Endothelial cell of umbilical vein (primary cell): Measurements from ENCODE around the gene NANOS3. TPM values are rescaled to one million over a fixed set of nuclear protein-coding genes. Genes with fewer than 3 reads are reported as not detected.
A peak's percentile ranks its signal among the peaks of the same experiment; 100 is the strongest.

Experiments
- BruUV-seq: library from RNA; stranded (reverse); fragments of 400-500 nt; replicated peaks from 2 replicates; lab custom pipeline; 2021; lab: Mats Ljungman, UMichigan
- CTCF ChIA-PET: fragments of 300-600, 350-600 bp; sonication (Branson Sonifier 250); formaldehyde crosslinking; loops from one replicate; lab custom pipeline; 2021; ENCODE audit warnings: antibody characterized with exemption, inconsistent platforms; lab: Charles Lee
- POLR2A ChIA-PET: fragments of 300-600, 350-600 bp; sonication (Branson Sonifier 250); formaldehyde crosslinking; loops from one replicate; lab custom pipeline; 2021; ENCODE audit warnings: antibody characterized with exemption, inconsistent platforms; lab: Charles Lee
- DNase-seq: peaks from one replicate; pipeline ENCODE4 v3.0.0-alpha.2; 2011; ENCODE audit warnings: low read depth, low spot score
- FAIRE-seq: peaks from 2 replicates; lab custom pipeline; 2011; peaks lifted over from hg19 to GRCh38; lab: Jason Lieb, UNC
- H2AFZ ChIP-seq: 2 replicates; pipeline ENCODE4 v1.6.0; 2012; ENCODE audit warnings: low read depth, low read length, control low read depth, inconsistent platforms
- H3K27ac ChIP-seq: 2 replicates; pipeline ENCODE4 v1.5.1; 2011; ENCODE audit warnings: low read depth, mild to moderate bottlenecking, control low read depth, low read length, moderate library complexity; ENCODE audit not compliant: insufficient read depth
- H3K27me3 ChIP-seq, 2 experiments: 2 replicates each; pipeline versions ENCODE4 v1.6.0 to v1.6.1; 2011; ENCODE audit warnings: low read length in 2 of 2, mixed read lengths in 1 of 2; ENCODE audit not compliant: control insufficient read depth in 2 of 2, insufficient read depth in 2 of 2
- H3K36me3 ChIP-seq, 2 experiments: 2 replicates in 1 of 2; 3 replicates in 1 of 2; pipeline ENCODE4 v1.5.1; 2011; ENCODE audit warnings: low read length in 2 of 2, mild to moderate bottlenecking in 1 of 2, moderate library complexity in 1 of 2; ENCODE audit not compliant: control insufficient read depth in 2 of 2, insufficient read depth in 2 of 2; ENCODE audit errors: extremely low read depth in 1 of 2
- H3K4me1 ChIP-seq: 3 replicates; pipeline ENCODE4 v1.5.1; 2011; ENCODE audit warnings: mild to moderate bottlenecking, low read length; ENCODE audit not compliant: control insufficient read depth, insufficient read depth; ENCODE audit errors: extremely low read depth
- H3K4me2 ChIP-seq: 2 replicates; pipeline ENCODE4 v1.6.1; 2011; ENCODE audit warnings: low read length, control low read depth, mixed read lengths; ENCODE audit not compliant: insufficient read depth
- H3K4me3 ChIP-seq, 3 experiments: fragments of 200-600 bp in 1 of 3; sonication (generic), shearing (Covaris generic) in 1 of 3; replicated peaks in 1 of 3; 2 replicates each; pipeline ENCODE4 v1.5.1; 2011 to 2016; ENCODE audit warnings: control low read depth in 3 of 3, low read length in 3 of 3, mild to moderate bottlenecking in 2 of 3, inconsistent platforms in 1 of 3, low read depth in 1 of 3, moderate library complexity in 1 of 3; ENCODE audit not compliant: insufficient read depth in 1 of 3
- H3K79me2 ChIP-seq: 2 replicates; pipeline ENCODE4 v1.6.0; 2012; ENCODE audit warnings: low read length, inconsistent platforms; ENCODE audit not compliant: control insufficient read depth, insufficient read depth
- H3K9ac ChIP-seq: replicated peaks from 2 replicates; pipeline ENCODE3; 2011; ENCODE audit warnings: low read length, control low read depth; ENCODE audit not compliant: insufficient read depth; ENCODE audit errors: extremely low read depth
- H3K9me1 ChIP-seq: replicated peaks from 3 replicates; pipeline ENCODE4 v1.6.0; 2011; ENCODE audit warnings: mild to moderate bottlenecking, low read length; ENCODE audit not compliant: control insufficient read depth, insufficient read depth; ENCODE audit errors: extremely low read depth
- H3K9me3 ChIP-seq: replicated peaks from 2 replicates; pipeline ENCODE4 v1.5.1; 2012; ENCODE audit warnings: low read length, inconsistent platforms; ENCODE audit not compliant: control insufficient read depth, insufficient read depth
- H4K20me1 ChIP-seq: replicated peaks from 2 replicates; pipeline ENCODE3; 2011; ENCODE audit warnings: mild to moderate bottlenecking, low read length; ENCODE audit not compliant: control insufficient read depth, insufficient read depth; ENCODE audit errors: extremely low read depth
- EZH2 ChIP-seq: IDR thresholded peaks from 2 replicates; pipeline ENCODE4 v1.6.1; 2012; ENCODE audit warnings: borderline replicate concordance, low read depth, mild to moderate bottlenecking, moderate library complexity, low read length, inconsistent platforms; ENCODE audit not compliant: severe bottlenecking
- FOS ChIP-seq: IDR thresholded peaks from 2 replicates; pipeline ENCODE4 v1.6.1; 2011; ENCODE audit warnings: mild to moderate bottlenecking, low read length, moderate library complexity, borderline replicate concordance; ENCODE audit not compliant: insufficient read depth
- GATA2 ChIP-seq: IDR thresholded peaks from 2 replicates; pipeline ENCODE4 v1.7.0; 2011; ENCODE audit warnings: low read depth, mild to moderate bottlenecking, moderate library complexity, mixed read lengths, low read length; ENCODE audit not compliant: insufficient read length, insufficient read depth
- JUN ChIP-seq: IDR thresholded peaks from 2 replicates; pipeline ENCODE4 v1.6.1; 2011; ENCODE audit warnings: borderline replicate concordance, low read depth; ENCODE audit not compliant: insufficient read length, insufficient read depth
- MYC ChIP-seq: IDR thresholded peaks from one replicate; pipeline ENCODE4 v1.6.1; 2011; ENCODE audit warnings: mild to moderate bottlenecking, low read depth, low read length
- POLR2A ChIP-seq: IDR thresholded peaks from 2 replicates; pipeline ENCODE4 v1.6.1; 2012; ENCODE audit warnings: low read depth, mild to moderate bottlenecking, control low read depth, low read length
- POLR2AphosphoS5 ChIP-seq: IDR thresholded peaks from 2 replicates; pipeline ENCODE4 v1.6.1; 2012; ENCODE audit warnings: low read depth, mild to moderate bottlenecking, control low read depth, low read length, moderate library complexity; ENCODE audit not compliant: insufficient read depth
- dilution Hi-C: fragments of 300-500 bp; cut with MboI; formaldehyde crosslinking; loops from one replicate; pipeline ENCODE4 v1.15.0; 2019; ENCODE audit warnings: low sequenced_read_pairs; ENCODE audit not compliant: extremely low pct_ligation_motif_present
- intact Hi-C: fragments of 100-400 bp; cut with micrococcal nuclease; formaldehyde crosslinking; loops from one replicate; pipeline ENCODE4 v1.10.0; 2022
- polyA plus RNA-seq, 4 experiments: library from polyadenylated mRNA; depleted of rRNA in 3 of 4; stranded (reverse) in 3 of 4; unstranded in 1 of 4; fragments of >200 nt; gene quantifications; 2 replicates each; pipeline versions ENCODE4 v1.2.1 to v1.2.3, GENCODE V29; 2011 to 2012; ENCODE audit warnings: missing spikeins in 1 of 4
- total RNA-seq: library from RNA; stranded (reverse); gene quantifications from 2 replicates; pipeline ENCODE4 v1.2.3, GENCODE V29; 2021
- TF ChIP-seq, protein P1 (sequence below), 2 donors: IDR thresholded peaks; 1 replicate in 1 of 2; 2 replicates in 1 of 2; pipeline ENCODE4 v1.5.1; 2011; ENCODE audit warnings: low read length in 2 of 2, mild to moderate bottlenecking in 2 of 2, moderate library complexity in 2 of 2, control low read depth in 1 of 2, inconsistent platforms in 1 of 2, low read depth in 1 of 2; ENCODE audit not compliant: insufficient read depth in 1 of 2; ENCODE audit errors: extremely low read depth in 1 of 2
- TF ChIP-seq, protein P2 (sequence below): IDR thresholded peaks from 2 replicates; pipeline ENCODE4 v1.6.1; 2011; ENCODE audit not compliant: insufficient read depth, insufficient read length

The NANOS3 gene
- total and polyA plus RNA-seq, 2 donors (not counting 3 experiments of a cell fraction or from before 2014, with no cell fraction given) = 1.0 to 4.4 TPM

GRCh38 chr19:13842291-13843103 lies 34.4 kb upstream of the NANOS3 start:
- H3K4me2 ChIP-seq = peak overlapping the region; percentile 66
- FAIRE-seq (peak; percentile 81), DNase-seq (peak; percentile 70)
- intact Hi-C loops = no loop called here
- H3K27ac ChIP-seq = peak overlapping the region; percentile 94
- peak overlapping the region; percentile 42 for H2AFZ ChIP-seq
- H3K9ac ChIP-seq = peak overlapping the region; percentile 97
- no peaks in the 10 kb centered on the region for H3K9me3 ChIP-seq
- BruUV-seq = no TSS peak
- TF ChIP-seq FOS (no peak), POLR2A (peak; percentile 97), POLR2AphosphoS5 (peak; percentile 100), EZH2 (no peak), JUN (no peak), GATA2 (no peak), MYC (no peak)
- TF ChIP-seq, protein P1, sequence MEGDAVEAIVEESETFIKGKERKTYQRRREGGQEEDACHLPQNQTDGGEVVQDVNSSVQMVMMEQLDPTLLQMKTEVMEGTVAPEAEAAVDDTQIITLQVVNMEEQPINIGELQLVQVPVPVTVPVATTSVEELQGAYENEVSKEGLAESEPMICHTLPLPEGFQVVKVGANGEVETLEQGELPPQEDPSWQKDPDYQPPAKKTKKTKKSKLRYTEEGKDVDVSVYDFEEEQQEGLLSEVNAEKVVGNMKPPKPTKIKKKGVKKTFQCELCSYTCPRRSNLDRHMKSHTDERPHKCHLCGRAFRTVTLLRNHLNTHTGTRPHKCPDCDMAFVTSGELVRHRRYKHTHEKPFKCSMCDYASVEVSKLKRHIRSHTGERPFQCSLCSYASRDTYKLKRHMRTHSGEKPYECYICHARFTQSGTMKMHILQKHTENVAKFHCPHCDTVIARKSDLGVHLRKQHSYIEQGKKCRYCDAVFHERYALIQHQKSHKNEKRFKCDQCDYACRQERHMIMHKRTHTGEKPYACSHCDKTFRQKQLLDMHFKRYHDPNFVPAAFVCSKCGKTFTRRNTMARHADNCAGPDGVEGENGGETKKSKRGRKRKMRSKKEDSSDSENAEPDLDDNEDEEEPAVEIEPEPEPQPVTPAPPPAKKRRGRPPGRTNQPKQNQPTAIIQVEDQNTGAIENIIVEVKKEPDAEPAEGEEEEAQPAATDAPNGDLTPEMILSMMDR (IDR thresholded peaks at IDR 0.05; ENCODE audit: extremely low read depth in 1 of 2, insufficient read depth in 1 of 2, low read depth in 1 of 2, low read length in 2 of 2) = peak in 1 of 2 donors; percentile 13
- TF ChIP-seq, protein P2, sequence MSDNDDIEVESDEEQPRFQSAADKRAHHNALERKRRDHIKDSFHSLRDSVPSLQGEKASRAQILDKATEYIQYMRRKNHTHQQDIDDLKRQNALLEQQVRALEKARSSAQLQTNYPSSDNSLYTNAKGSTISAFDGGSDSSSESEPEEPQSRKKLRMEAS = no peak
- H3K79me2 ChIP-seq = peaks cover 50% of the 10 kb centered on the region
- H4K20me1 ChIP-seq = no peaks in the 10 kb centered on the region
- peak overlapping the region; percentile 38 to 82 (median 79) for H3K4me3 ChIP-seq
- H3K9me1 ChIP-seq = no peaks in the 10 kb centered on the region
- H3K4me1 ChIP-seq = peaks cover 34% of the 10 kb centered on the region
- dilution Hi-C loops = no loop called here
- H3K36me3 ChIP-seq = peaks cover 0 to 1% of the 10 kb centered on the region in 2 experiments
- H3K27me3 ChIP-seq = no peaks in the 10 kb centered on the region
- ChIA-PET POLR2A (interaction anchor here (2.0 kb wide), 1 partner anchor 9 kb away, joined by 11 read pairs; no protein-coding TSS in a partner anchor), CTCF (interaction anchor here (4.3 kb wide), 1 partner anchor 19 kb away, joined by 58 read pairs; no protein-coding TSS in a partner anchor)
